Stimulated activated CD8-positive, alpha-beta memory T cell treated with anti-CD3 and anti-CD28 coated beads, Interleukin-12 subunit alpha, Interleukin-12 subunit beta, amount 100 ng/mL, for 4 hours (primary cell): Measurements from ENCODE around the gene PAQR8.
"Not testable (repeated sequence)": the region's sequence is repeated elsewhere in the genome, so short reads cannot be mapped to it uniquely, and the experiment has no call there.

Experiments used
- DNase-seq: peaks from one replicate; pipeline ENCODE4 v3.0.0-alpha.2; 2020; ENCODE audit warnings: low read depth

The PAQR8 gene

GRCh38 chr6:52377538-52378221, 15.7 kb downstream of the PAQR8 start:
- no peak for DNase-seq

- no peak for DNase-seq
Measured at GRCh38 chr6:52381249-52381648, 19.3 kb downstream of the PAQR8 start.

- DNase-seq = no peak
Measured at GRCh38 chr6:52384145-52384766, 22.3 kb downstream of the PAQR8 start.

GRCh38 chr6:52385074-52385473, 23.1 kb downstream of the PAQR8 start:
- no peak for DNase-seq

GRCh38 chr6:52388119-52388518, 26.2 kb downstream of the PAQR8 start:
- not testable (repeated sequence) for DNase-seq

- no peak for DNase-seq
Measured at GRCh38 chr6:52388790-52389189, 26.8 kb downstream of the PAQR8 start.

GRCh38 chr6:52389264-52389625, 27.3 kb downstream of the PAQR8 start:
- DNase-seq = no peak

- no peak for DNase-seq
Measured at GRCh38 chr6:52389626-52390360, 27.8 kb downstream of the PAQR8 start.

- peak; percentile 32 for DNase-seq
Measured at GRCh38 chr6:52390361-52390727, 28.4 kb downstream of the PAQR8 start.

- no peak for DNase-seq
Measured at GRCh38 chr6:52391599-52391998, 29.6 kb downstream of the PAQR8 start.

- no peak for DNase-seq
Measured at GRCh38 chr6:52392944-52393343, 31.0 kb downstream of the PAQR8 start.

GRCh38 chr6:52393780-52394179, 31.8 kb downstream of the PAQR8 start:
- DNase-seq = no peak

- no peak for DNase-seq
Measured at GRCh38 chr6:52394251-52394666, 32.3 kb downstream of the PAQR8 start.

GRCh38 chr6:52395969-52396368, 34.0 kb downstream of the PAQR8 start:
- DNase-seq = no peak

GRCh38 chr6:52399511-52400312, 37.8 kb downstream of the PAQR8 start:
- DNase-seq = no peak

- no peak for DNase-seq
Measured at GRCh38 chr6:52400313-52401041, 38.5 kb downstream of the PAQR8 start.

- no peak for DNase-seq
Measured at GRCh38 chr6:52403086-52403485, 41.1 kb downstream of the PAQR8 start.

- DNase-seq = no peak
Measured at GRCh38 chr6:52403627-52404026, 41.7 kb downstream of the PAQR8 start.

GRCh38 chr6:52405243-52405642, 43.3 kb downstream of the PAQR8 start:
- DNase-seq = no peak

- DNase-seq = no peak
Measured at GRCh38 chr6:52407467-52407866, 45.5 kb downstream of the PAQR8 start.

GRCh38 chr6:52409499-52409898, 47.5 kb downstream of the PAQR8 start:
- no peak for DNase-seq

GRCh38 chr6:52410979-52411378, 49.0 kb downstream of the PAQR8 start:
- DNase-seq = no peak
